SK-N-MC (cell line): ENCODE measurements around the gene HS2ST1.

Source experiments
- EZH2 ChIP-seq: fragments of 200-600 bp; sonication (generic); IDR thresholded peaks from one replicate; pipeline ENCODE4 v1.6.1; 2017; ENCODE audit warnings: antibody characterized with exemption
- POLR2AphosphoS5 ChIP-seq: IDR thresholded peaks from 2 replicates; pipeline ENCODE4 v1.6.1; 2012; ENCODE audit warnings: mild to moderate bottlenecking, low read depth, low read length, borderline replicate concordance

GRCh38 chr1:87155648-87156047 lies 241.2 kb downstream of the HS2ST1 start:
- no peak for TF ChIP-seq EZH2
- TF ChIP-seq POLR2AphosphoS5: no peak
